ENCODE results near the gene SMAP1.
A peak's percentile ranks its signal among the peaks of the same experiment; 100 is the strongest.

The SMAP1 gene

GRCh38 chr6:70667711-70668498 lies at the start of gene SMAP1:
SMAP1 (plus strand) TSS chr6:70667883; CDS start chr6:70668024, 141 bp downstream.
- CTCF ChIA-PET, result interaction anchor here (0.7 to 4.2 kb wide), 11 partner anchors 10 to 298 kb away, joined by 3 to 21 read pairs (median 4); no protein-coding TSS in a partner anchor
- TF ChIP-seq CTCF (IDR thresholded peaks at IDR 0.05; ENCODE audit: control extremely low read depth, extremely low read depth, low read depth, missing control alignments), result no peak
- POLR2A ChIA-PET, result interaction anchor here (0.5 to 0.7 kb wide), 2 partner anchors 103 to 696 kb away, joined by 3 to 6 read pairs; no protein-coding TSS in a partner anchor
- DNase-seq (ENCODE audit: extremely low spot score), result peak; percentile 97

- DNase-seq (ENCODE audit: extremely low spot score), result no peak
- ChIA-PET POLR2A (no interaction called here), CTCF (interaction anchor here (1.1 to 1.2 kb wide), 2 partner anchors 10 to 13 kb away, joined by 3 to 4 read pairs; no protein-coding TSS in a partner anchor)
- TF ChIP-seq CTCF (IDR thresholded peaks at IDR 0.05; ENCODE audit: control extremely low read depth, extremely low read depth, low read depth, missing control alignments), result no peak
Observed at GRCh38 chr6:70620746-70621145, 46.9 kb upstream of the SMAP1 start.

- no peak for DNase-seq (ENCODE audit: extremely low spot score)
- ChIA-PET POLR2A (no interaction called here), CTCF (no interaction called here)
- no peak for TF ChIP-seq CTCF (IDR thresholded peaks at IDR 0.05; ENCODE audit: control extremely low read depth, extremely low read depth, low read depth, missing control alignments)
Observed at GRCh38 chr6:70622461-70622860, 45.2 kb upstream of the SMAP1 start.

- POLR2A ChIA-PET, result no interaction called here
- no peak for DNase-seq (ENCODE audit: extremely low spot score)
- CTCF ChIA-PET, result interaction anchor here (1.8 kb wide), 1 partner anchor 23 kb away, joined by 4 read pairs; no protein-coding TSS in a partner anchor
- TF ChIP-seq CTCF (IDR thresholded peaks at IDR 0.05; ENCODE audit: control extremely low read depth, extremely low read depth, low read depth, missing control alignments), result no peak
Observed at GRCh38 chr6:70625436-70625835, 42.2 kb upstream of the SMAP1 start.

- no peak for TF ChIP-seq CTCF (IDR thresholded peaks at IDR 0.05; ENCODE audit: control extremely low read depth, extremely low read depth, low read depth, missing control alignments)
- POLR2A ChIA-PET, result no interaction called here
- DNase-seq (ENCODE audit: extremely low spot score), result no peak
- CTCF ChIA-PET, result interaction anchor here (1.0 kb wide), 1 partner anchor 9 kb away, joined by 3 read pairs; no protein-coding TSS in a partner anchor
Observed at GRCh38 chr6:70627500-70628254, 40.0 kb upstream of the SMAP1 start.

GRCh38 chr6:70629929-70630328 lies 37.8 kb upstream of the SMAP1 start:
- no peak for TF ChIP-seq CTCF (IDR thresholded peaks at IDR 0.05; ENCODE audit: control extremely low read depth, extremely low read depth, low read depth, missing control alignments)
- ChIA-PET POLR2A (no interaction called here), CTCF (no interaction called here)
- DNase-seq (ENCODE audit: extremely low spot score), result no peak

Measured in GM10248 (cell line).